SU-DHL-6 (cell line): ENCODE measurements around the gene MAPK12.

Source experiments
- EZH2phosphoT487 ChIP-seq: fragments of 200-600 bp; sonication (generic), shearing (Covaris generic); conservative IDR thresholded peaks from 2 replicates; pipeline ENCODE4 v1.6.1; 2018; ENCODE audit warnings: mild to moderate bottlenecking, antibody characterized with exemption, low read length, moderate library complexity, mixed read lengths
- TF ChIP-seq, protein P1 (sequence below): fragments of 200-600 bp; sonication (generic); IDR thresholded peaks from one replicate; pipeline ENCODE4 v1.5.1; 2017; ENCODE audit warnings: antibody characterized with exemption, mild to moderate bottlenecking, low read length, moderate library complexity; ENCODE audit not compliant: insufficient read depth, poor library complexity, severe bottlenecking

DNA sequence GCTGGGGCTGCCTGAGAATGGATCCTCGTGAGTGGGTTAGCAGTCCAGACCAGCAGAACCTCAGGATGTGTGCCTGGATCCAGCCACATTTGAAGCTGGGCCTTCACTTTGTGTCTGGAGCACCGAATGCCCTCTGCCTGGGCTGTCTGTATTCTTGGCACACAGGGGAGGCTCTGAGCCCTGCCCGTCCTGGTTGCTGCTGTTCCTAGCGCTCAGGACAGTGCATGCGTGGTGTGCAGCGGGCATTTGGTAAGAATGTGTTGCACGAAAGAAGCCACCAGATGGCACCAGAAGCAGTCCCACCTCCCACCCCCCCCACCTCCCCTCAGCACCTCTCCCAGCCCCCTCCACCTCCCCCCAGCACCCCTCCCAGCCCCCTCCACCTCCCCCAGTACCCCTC is 12.8 kb upstream of the MAPK12 start:
- TF ChIP-seq, protein P1, sequence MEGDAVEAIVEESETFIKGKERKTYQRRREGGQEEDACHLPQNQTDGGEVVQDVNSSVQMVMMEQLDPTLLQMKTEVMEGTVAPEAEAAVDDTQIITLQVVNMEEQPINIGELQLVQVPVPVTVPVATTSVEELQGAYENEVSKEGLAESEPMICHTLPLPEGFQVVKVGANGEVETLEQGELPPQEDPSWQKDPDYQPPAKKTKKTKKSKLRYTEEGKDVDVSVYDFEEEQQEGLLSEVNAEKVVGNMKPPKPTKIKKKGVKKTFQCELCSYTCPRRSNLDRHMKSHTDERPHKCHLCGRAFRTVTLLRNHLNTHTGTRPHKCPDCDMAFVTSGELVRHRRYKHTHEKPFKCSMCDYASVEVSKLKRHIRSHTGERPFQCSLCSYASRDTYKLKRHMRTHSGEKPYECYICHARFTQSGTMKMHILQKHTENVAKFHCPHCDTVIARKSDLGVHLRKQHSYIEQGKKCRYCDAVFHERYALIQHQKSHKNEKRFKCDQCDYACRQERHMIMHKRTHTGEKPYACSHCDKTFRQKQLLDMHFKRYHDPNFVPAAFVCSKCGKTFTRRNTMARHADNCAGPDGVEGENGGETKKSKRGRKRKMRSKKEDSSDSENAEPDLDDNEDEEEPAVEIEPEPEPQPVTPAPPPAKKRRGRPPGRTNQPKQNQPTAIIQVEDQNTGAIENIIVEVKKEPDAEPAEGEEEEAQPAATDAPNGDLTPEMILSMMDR, result no peak
- no peak for TF ChIP-seq EZH2phosphoT487
